Measurements from ENCODE around the gene BCAS3.

BCAS3 gene

GRCh38 chr17:61419496-61420046, 741.9 kb downstream of the BCAS3 start:
- no peak overlapping the region for H2BK12ac ChIP-seq (ENCODE audit: low read length)
- no peak overlapping the region for H4K12ac ChIP-seq (ENCODE audit: low read depth, low read length)
- H3K36me3 ChIP-seq (ENCODE audit: control insufficient read depth in 1 of 2, insufficient read depth in 2 of 2, low read length in 2 of 2): no peaks in the 10 kb centered on the region
- H2AFZ ChIP-seq (ENCODE audit: insufficient read depth, low read length, poor library complexity): no peak overlapping the region
- no peak overlapping the region for H4K91ac ChIP-seq (ENCODE audit: low read depth, low read length)
- no peak overlapping the region for H3K23ac ChIP-seq (ENCODE audit: low read length)
- H3K79me2 ChIP-seq (ENCODE audit: control insufficient read depth, insufficient read depth, low read length, poor library complexity): no peaks in the 10 kb centered on the region
- no peak overlapping the region for H3K18ac ChIP-seq (ENCODE audit: low read length)
- H3K4me1 ChIP-seq (ENCODE audit: control insufficient read depth in 1 of 2, insufficient read depth in 2 of 2, low read length in 2 of 2): peaks cover 3 to 4% of the 10 kb centered on the region in 2 experiments
- H3K79me1 ChIP-seq (ENCODE audit: low read length): no peaks in the 10 kb centered on the region
- no peak overlapping the region for H3K4me2 ChIP-seq (ENCODE audit: low read length)
- H3K27me3 ChIP-seq (ENCODE audit: insufficient read depth, low read length): peaks cover 2% of the 10 kb centered on the region
- no peak overlapping the region for H2BK120ac ChIP-seq (ENCODE audit: insufficient read depth, low read length, poor library complexity)
- H3K27ac ChIP-seq (ENCODE audit: low read depth, low read length): no peak overlapping the region
- H2BK5ac ChIP-seq (ENCODE audit: low read depth, low read length, poor library complexity): no peak overlapping the region
- DNase-seq: no peak
- no CpG with 5 or more reads among the region's 8 CpGs for WGBS (ENCODE audit: extremely low coverage, insufficient coverage, insufficient read length)
- no peak overlapping the region for H3K14ac ChIP-seq (ENCODE audit: low read length)
- H3K4me3 ChIP-seq (ENCODE audit: low read depth, low read length): no peak overlapping the region
- no peak overlapping the region for H3K4ac ChIP-seq (ENCODE audit: low read depth, low read length)
- no peak overlapping the region for H2AK5ac ChIP-seq (ENCODE audit: low read length)
- H4K8ac ChIP-seq (ENCODE audit: low read depth, low read length): no peak overlapping the region
- no peaks in the 10 kb centered on the region for H3K9me3 ChIP-seq (ENCODE audit: insufficient read depth, low read depth, low read length)
- no peak overlapping the region for H3K9ac ChIP-seq (ENCODE audit: low read length)

- no peak overlapping the region for H3K27ac ChIP-seq (ENCODE audit: low read depth, low read length)
- no peak overlapping the region for H2AK5ac ChIP-seq (ENCODE audit: low read length)
- peaks cover 2% of the 10 kb centered on the region for H3K27me3 ChIP-seq (ENCODE audit: insufficient read depth, low read length)
- H3K9me3 ChIP-seq (ENCODE audit: insufficient read depth, low read depth, low read length): no peaks in the 10 kb centered on the region
- no peak overlapping the region for H3K4me3 ChIP-seq (ENCODE audit: low read depth, low read length)
- peaks cover 3 to 4% of the 10 kb centered on the region in 2 experiments for H3K4me1 ChIP-seq (ENCODE audit: control insufficient read depth in 1 of 2, insufficient read depth in 2 of 2, low read length in 2 of 2)
- H4K91ac ChIP-seq (ENCODE audit: low read depth, low read length): no peak overlapping the region
- H4K8ac ChIP-seq (ENCODE audit: low read depth, low read length): no peak overlapping the region
- no peak overlapping the region for H3K4me2 ChIP-seq (ENCODE audit: low read length)
- no CpG with 5 or more reads among the region's 4 CpGs for WGBS (ENCODE audit: extremely low coverage, insufficient coverage, insufficient read length)
- DNase-seq: no peak
- H2AFZ ChIP-seq (ENCODE audit: insufficient read depth, low read length, poor library complexity): no peak overlapping the region
- H2BK120ac ChIP-seq (ENCODE audit: insufficient read depth, low read length, poor library complexity): no peak overlapping the region
- no peaks in the 10 kb centered on the region for H3K79me1 ChIP-seq (ENCODE audit: low read length)
- no peak overlapping the region for H2BK5ac ChIP-seq (ENCODE audit: low read depth, low read length, poor library complexity)
- no peak overlapping the region for H3K9ac ChIP-seq (ENCODE audit: low read length)
- no peak overlapping the region for H2BK12ac ChIP-seq (ENCODE audit: low read length)
- no peak overlapping the region for H3K18ac ChIP-seq (ENCODE audit: low read length)
- H3K23ac ChIP-seq (ENCODE audit: low read length): no peak overlapping the region
- H3K4ac ChIP-seq (ENCODE audit: low read depth, low read length): no peak overlapping the region
- no peak overlapping the region for H3K14ac ChIP-seq (ENCODE audit: low read length)
- no peaks in the 10 kb centered on the region for H3K36me3 ChIP-seq (ENCODE audit: control insufficient read depth in 1 of 2, insufficient read depth in 2 of 2, low read length in 2 of 2)
- no peaks in the 10 kb centered on the region for H3K79me2 ChIP-seq (ENCODE audit: control insufficient read depth, insufficient read depth, low read length, poor library complexity)
- no peak overlapping the region for H4K12ac ChIP-seq (ENCODE audit: low read depth, low read length)
These were observed 742.4 kb downstream of the BCAS3 start for GRCh38 chr17:61420052-61420451.

- Histone ChIP-seq H3K18ac (ENCODE audit: low read length) (no peak overlapping the region), H3K4ac (ENCODE audit: low read depth, low read length) (no peak overlapping the region), H3K4me3 (ENCODE audit: low read depth, low read length) (no peak overlapping the region), H2BK12ac (ENCODE audit: low read length) (no peak overlapping the region), H3K14ac (ENCODE audit: low read length) (no peak overlapping the region), H2AFZ (ENCODE audit: insufficient read depth, low read length, poor library complexity) (no peak overlapping the region), H3K79me2 (ENCODE audit: control insufficient read depth, insufficient read depth, low read length, poor library complexity) (no peaks in the 10 kb centered on the region), H2BK120ac (ENCODE audit: insufficient read depth, low read length, poor library complexity) (no peak overlapping the region), H4K12ac (ENCODE audit: low read depth, low read length) (no peak overlapping the region), H3K36me3 (ENCODE audit: control insufficient read depth in 1 of 2, insufficient read depth in 2 of 2, low read length in 2 of 2) (no peaks in the 10 kb centered on the region), H3K23ac (ENCODE audit: low read length) (no peak overlapping the region), H3K79me1 (ENCODE audit: low read length) (no peaks in the 10 kb centered on the region), H3K27me3 (ENCODE audit: insufficient read depth, low read length) (peaks cover 2% of the 10 kb centered on the region), H4K91ac (ENCODE audit: low read depth, low read length) (no peak overlapping the region), H3K9me3 (ENCODE audit: insufficient read depth, low read depth, low read length) (no peaks in the 10 kb centered on the region), H2AK5ac (ENCODE audit: low read length) (no peak overlapping the region), H4K8ac (ENCODE audit: low read depth, low read length) (no peak overlapping the region), H2BK5ac (ENCODE audit: low read depth, low read length, poor library complexity) (no peak overlapping the region), H3K9ac (ENCODE audit: low read length) (no peak overlapping the region), H3K4me2 (ENCODE audit: low read length) (no peak overlapping the region), H3K4me1 (ENCODE audit: control insufficient read depth in 1 of 2, insufficient read depth in 2 of 2, low read length in 2 of 2) (peaks cover 4 to 7% of the 10 kb centered on the region in 2 experiments), H3K27ac (ENCODE audit: low read depth, low read length) (no peak overlapping the region)
- WGBS (ENCODE audit: extremely low coverage, insufficient coverage, insufficient read length): no CpG with 5 or more reads among the region's 4 CpGs
- no peak for DNase-seq
These were observed 743.2 kb downstream of the BCAS3 start for GRCh38 chr17:61420745-61421398.

- no peak overlapping the region for H4K8ac ChIP-seq (ENCODE audit: low read depth, low read length)
- H3K36me3 ChIP-seq (ENCODE audit: control insufficient read depth in 1 of 2, insufficient read depth in 2 of 2, low read length in 2 of 2): no peaks in the 10 kb centered on the region
- no peak overlapping the region for H2AFZ ChIP-seq (ENCODE audit: insufficient read depth, low read length, poor library complexity)
- no peak for DNase-seq
- no peak overlapping the region for H4K12ac ChIP-seq (ENCODE audit: low read depth, low read length)
- no peak overlapping the region for H2BK12ac ChIP-seq (ENCODE audit: low read length)
- no peak overlapping the region for H3K9ac ChIP-seq (ENCODE audit: low read length)
- H2BK120ac ChIP-seq (ENCODE audit: insufficient read depth, low read length, poor library complexity): no peak overlapping the region
- no peak overlapping the region for H3K27ac ChIP-seq (ENCODE audit: low read depth, low read length)
- no peak overlapping the region for H3K4ac ChIP-seq (ENCODE audit: low read depth, low read length)
- no peak overlapping the region for H3K4me3 ChIP-seq (ENCODE audit: low read depth, low read length)
- H3K79me1 ChIP-seq (ENCODE audit: low read length): no peaks in the 10 kb centered on the region
- H3K9me3 ChIP-seq (ENCODE audit: insufficient read depth, low read depth, low read length): no peaks in the 10 kb centered on the region
- H3K4me1 ChIP-seq (ENCODE audit: control insufficient read depth in 1 of 2, insufficient read depth in 2 of 2, low read length in 2 of 2): peaks cover 2 to 9% of the 10 kb centered on the region in 2 experiments
- no peak overlapping the region for H3K23ac ChIP-seq (ENCODE audit: low read length)
- H3K27me3 ChIP-seq (ENCODE audit: insufficient read depth, low read length): peaks cover 2% of the 10 kb centered on the region
- WGBS (ENCODE audit: extremely low coverage, insufficient coverage, insufficient read length): no CpG with 5 or more reads among the region's 4 CpGs
- H3K14ac ChIP-seq (ENCODE audit: low read length): no peak overlapping the region
- no peak overlapping the region for H2BK5ac ChIP-seq (ENCODE audit: low read depth, low read length, poor library complexity)
- no peak overlapping the region for H3K4me2 ChIP-seq (ENCODE audit: low read length)
- H3K18ac ChIP-seq (ENCODE audit: low read length): no peak overlapping the region
- no peak overlapping the region for H2AK5ac ChIP-seq (ENCODE audit: low read length)
- H3K79me2 ChIP-seq (ENCODE audit: control insufficient read depth, insufficient read depth, low read length, poor library complexity): no peaks in the 10 kb centered on the region
- no peak overlapping the region for H4K91ac ChIP-seq (ENCODE audit: low read depth, low read length)
These were observed 743.8 kb downstream of the BCAS3 start for GRCh38 chr17:61421460-61421859.
